Limb (tissue), 2 donors: ENCODE measurements around the gene EHBP1.

Source experiments
- DNase-seq, 2 donors: peaks; one replicate each; pipeline ENCODE4 v3.0.0-alpha.2; 2016; ENCODE audit errors: extremely low spot score in 2 of 2

EHBP1 gene

GRCh38 chr2:63050334-63051041 lies 345.0 kb downstream of the EHBP1 start, which contains the start of gene OTX1:
Gene OTX1, plus strand, starts transcription at chr2:63050830. Its CDS starts 2,161 bp downstream, at chr2:63052991.
- DNase-seq, result peak in 1 of 2 donors; percentile 69

- peak in 1 of 2 donors; percentile 56 for DNase-seq
These were observed 345.7 kb downstream of the EHBP1 start for GRCh38 chr2:63051042-63051794.

DNA sequence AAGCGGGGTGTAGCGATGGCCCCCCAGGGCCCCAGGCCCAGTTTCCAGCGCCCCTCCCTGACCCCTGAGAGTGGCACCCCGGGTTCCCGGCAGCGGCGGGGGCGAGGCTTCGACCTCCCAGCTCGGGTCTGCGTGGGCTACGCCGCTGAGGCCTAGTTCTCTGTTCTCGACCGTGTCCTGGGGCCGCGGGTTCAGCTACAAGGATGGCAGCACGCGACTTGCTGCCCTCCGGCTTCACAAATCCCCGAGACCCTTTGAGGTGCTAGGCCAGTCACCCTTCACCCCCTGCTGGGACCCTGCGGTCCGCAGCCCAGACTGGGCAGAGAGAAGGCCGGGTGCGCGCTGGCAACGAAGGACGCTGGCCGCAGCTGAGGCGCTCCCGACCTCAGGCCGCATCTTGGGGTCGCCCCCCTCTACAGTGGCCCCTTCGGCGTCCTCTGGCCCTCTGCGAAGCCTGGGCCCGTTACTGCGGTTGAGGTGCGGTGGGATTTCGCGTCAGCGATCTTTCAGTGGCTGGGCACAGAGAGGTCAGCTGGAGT lies 346.4 kb downstream of the EHBP1 start:
- DNase-seq, result peak in 1 of 2 donors; percentile 42

- DNase-seq, result no peak
These were observed 347.0 kb downstream of the EHBP1 start for GRCh38 chr2:63052411-63053080.

DNA sequence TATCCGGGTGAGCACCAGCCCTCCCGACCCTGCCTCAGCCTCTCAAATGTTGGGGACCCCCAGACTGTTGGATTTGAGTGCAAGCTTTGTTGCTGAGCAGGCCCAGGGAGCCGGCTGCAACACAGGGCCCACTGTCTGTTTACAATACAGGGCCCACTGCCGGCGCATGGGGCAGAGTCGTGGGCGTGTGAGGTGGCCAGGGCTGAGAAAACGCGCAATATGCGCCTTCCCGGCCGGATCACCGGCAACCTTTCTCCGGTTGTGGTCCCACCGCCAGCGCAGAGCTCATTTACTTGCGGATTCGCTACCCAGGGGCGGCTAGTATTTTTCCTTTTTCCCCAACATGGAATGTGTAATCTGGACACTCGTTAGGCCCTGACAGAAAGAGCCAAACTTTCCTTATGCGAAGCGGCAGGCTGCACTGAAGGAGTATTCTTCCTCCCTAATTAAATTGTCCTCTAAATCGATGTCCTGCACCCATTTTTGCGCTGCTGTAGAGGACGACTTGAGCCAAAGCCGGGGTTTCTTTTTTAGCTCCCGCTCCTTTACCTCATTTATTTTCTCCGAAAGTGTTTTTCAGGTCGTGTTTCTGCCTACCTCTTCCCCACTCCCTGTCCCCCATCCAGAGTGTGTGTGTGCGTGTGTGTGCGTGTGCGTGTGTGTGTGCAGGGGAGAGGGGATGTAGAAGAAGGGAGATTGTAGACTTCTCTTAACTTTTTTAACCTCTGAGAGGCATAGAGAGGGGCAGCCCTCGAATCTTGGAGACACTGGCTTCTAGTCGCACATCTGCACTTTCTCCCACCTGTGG lies 347.8 kb downstream of the EHBP1 start:
- no peak for DNase-seq

GRCh38 chr2:63053889-63054602 lies 348.5 kb downstream of the EHBP1 start:
- DNase-seq, result peak in 1 of 2 donors; percentile 55

DNA sequence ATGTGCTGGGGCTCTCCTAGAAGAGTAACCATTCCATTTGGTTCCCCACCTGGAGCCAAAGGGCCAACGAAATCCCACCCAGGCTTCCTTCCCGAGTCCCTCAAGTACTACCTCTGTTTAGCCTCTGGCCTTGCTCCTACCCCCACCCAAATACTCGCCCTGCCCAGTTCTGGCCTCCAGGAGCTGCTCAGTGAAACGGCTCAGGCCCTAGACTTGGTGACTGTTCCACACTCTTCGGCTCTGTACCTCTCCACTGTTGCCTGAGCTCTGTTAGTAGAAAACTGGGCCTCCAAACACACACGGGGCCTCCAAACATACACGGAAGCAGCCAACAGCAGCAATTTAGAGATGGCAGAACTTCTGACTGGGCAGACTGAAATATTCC lies 349.3 kb downstream of the EHBP1 start:
- DNase-seq, result peak in 1 of 2 donors; percentile 43

- peak in 1 of 2 donors; percentile 57 for DNase-seq
These were observed 350.0 kb downstream of the EHBP1 start for GRCh38 chr2:63055226-63056106.

DNA sequence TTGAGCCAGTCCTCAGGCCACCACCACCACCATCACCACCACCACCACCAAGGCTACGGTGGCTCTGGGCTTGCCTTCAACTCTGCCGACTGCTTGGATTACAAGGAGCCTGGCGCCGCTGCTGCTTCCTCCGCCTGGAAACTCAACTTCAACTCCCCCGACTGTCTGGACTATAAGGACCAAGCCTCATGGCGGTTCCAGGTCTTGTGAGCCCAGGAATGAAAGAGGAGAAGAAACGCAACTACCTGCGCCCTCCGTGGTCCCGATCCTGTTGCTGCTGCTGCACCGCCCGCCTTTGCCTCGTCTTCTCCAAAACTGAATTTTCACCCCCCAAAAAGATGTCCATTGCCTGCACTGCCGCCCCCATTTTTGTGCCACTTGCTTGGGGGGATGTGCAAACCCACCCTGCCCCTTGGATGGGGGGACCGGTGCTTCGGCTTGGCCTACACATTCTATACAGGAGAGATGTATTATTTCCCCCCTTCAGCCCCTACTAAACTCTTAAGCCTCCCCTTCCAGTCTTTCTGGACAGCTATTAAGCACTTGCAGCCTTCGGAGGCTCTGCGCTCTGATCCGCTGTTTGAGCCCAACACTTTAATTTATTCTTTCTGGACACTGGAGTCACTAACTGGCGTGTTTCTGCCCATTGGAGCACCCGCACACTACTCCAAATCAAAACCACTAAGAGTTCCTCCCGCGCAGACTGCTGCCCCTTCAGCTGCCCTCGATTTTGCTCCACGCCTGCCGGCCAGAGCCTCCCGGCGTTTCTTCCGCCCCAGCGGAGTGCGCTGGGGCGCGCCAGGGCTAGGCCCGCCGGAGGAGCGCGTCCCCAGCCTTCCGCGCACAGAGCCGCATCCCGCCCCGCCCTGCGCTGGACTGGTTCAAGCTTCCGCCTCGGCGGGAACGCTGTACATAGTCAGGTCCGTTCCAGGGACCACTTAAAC lies 350.9 kb downstream of the EHBP1 start:
- peak in 1 of 2 donors; percentile 60 for DNase-seq

DNA sequence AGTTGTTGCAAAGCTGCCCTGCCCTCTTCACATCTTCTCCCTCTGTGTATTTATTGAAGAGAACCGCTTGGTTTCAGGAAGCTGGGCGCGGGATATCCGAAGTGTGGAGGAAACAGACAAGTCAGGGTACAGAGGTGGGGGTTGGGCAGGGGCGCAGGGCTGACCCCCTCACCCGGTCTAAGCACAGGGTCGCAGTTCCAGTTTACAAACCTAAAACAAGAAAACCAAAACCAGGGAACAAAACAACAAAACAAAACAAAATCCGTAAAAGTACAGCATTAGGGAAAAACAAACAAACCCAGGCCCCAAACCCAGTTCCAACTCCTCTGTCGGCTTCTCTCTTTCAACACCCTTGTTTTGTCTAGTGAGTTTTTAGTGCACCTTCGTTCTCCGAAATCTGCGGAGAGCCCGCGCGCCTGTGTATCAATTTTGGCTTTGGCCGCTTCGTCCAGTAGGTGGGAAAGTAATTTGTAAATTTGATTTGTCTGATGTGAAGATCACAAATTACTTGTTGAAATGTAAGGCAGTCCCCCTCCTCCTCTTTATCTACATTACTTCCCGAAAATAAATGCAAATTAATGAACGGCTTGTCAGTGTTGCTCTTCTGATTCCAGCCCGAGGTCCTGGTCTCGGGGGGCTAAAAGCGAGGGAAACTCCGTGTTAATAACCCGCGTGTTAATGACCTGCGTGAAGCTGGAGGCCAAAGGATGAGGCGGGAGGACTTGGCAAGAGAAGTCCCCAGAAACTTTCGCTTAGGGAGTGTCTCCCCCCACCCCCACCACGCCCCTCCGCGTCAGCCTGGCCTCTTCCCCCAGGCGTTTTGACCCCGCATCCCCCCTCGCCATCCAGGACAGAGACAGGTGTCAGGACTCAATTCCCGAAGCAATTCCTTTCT lies 352.0 kb downstream of the EHBP1 start:
- peak in 1 of 2 donors; percentile 51 for DNase-seq

DNA sequence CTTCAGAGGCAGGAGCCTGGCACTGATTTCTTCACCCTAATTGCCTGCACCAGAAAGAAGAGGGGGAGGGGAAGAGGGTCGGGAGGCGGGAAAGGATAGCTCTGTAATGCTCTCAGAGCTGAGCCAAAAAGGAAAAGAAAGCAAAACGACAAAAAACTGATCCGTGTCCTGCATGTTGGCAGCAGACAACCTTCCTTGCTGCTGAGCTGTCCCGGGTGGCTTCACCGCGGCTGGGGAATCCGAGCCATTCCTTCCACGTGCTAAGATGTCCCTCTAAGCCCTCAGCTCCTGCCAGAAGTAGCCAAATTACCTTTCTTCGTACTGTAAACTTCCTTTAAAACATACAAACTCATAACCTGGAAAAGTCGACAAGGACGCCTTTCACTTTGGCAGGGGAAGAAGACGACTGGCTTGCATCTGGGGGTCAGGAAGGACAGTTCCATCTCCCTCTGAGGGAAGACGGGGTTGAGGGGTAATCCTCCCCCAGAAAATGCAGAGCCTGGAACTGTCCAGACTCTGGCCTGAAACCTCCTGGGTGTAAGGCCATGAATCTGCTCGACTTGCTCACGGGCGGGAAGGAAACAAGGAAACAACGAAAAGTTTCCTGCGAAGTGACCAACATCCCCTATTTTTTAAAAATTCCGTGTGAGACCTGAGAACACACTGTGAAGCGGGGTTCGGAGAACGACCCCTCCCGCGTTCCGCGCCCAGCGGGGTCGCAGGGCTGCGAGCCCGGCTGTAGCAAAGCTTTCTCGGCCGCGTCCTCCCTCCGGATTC lies 352.8 kb downstream of the EHBP1 start:
- DNase-seq, result peak in 1 of 2 donors; percentile 71

DNA sequence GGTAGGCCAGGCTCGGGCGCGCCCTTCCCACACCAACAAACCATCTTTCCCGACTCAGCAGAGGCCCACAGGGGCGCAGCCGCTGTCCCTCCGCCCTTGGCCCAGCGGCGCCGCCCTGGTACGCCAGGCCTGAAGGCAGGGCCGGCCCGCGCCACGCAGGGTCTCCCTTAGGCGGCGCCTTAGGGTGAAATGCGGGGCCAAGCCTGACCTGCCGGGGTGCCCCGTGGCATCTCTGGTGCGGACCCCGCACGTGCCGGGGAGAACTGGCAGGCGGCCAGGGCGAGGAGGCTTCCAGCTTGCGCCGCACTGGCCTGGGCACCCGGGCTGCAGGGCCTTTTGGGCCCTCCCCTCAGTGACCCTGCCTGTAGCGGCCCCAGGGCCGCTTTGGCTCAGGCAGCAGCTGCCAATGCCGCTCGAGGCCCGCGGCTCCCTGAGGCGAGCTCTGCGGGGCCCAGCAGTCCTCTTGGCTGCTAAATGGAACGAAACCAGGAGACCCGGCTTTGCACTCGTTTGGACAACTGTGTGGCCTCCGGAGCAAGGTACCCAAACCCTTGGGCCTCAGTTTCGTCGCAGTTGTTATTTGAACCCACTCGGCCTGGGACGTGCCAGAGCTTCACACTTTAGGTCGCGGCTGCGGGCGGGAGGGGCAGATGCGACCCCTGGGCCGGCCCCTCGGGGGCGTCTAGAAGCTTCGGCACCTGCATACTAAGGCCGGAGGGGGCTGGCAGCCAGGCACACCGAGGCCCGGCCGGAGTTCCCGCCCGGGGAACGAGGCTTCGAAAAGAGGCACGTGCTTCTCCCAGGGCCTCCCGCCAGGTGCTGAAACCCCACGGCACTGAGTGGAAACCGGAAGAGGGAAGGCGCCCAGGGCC lies 353.6 kb downstream of the EHBP1 start:
- DNase-seq, result peak in 1 of 2 donors; percentile 71

- no peak for DNase-seq
These were observed 354.4 kb downstream of the EHBP1 start for GRCh38 chr2:63059793-63060471.

DNA sequence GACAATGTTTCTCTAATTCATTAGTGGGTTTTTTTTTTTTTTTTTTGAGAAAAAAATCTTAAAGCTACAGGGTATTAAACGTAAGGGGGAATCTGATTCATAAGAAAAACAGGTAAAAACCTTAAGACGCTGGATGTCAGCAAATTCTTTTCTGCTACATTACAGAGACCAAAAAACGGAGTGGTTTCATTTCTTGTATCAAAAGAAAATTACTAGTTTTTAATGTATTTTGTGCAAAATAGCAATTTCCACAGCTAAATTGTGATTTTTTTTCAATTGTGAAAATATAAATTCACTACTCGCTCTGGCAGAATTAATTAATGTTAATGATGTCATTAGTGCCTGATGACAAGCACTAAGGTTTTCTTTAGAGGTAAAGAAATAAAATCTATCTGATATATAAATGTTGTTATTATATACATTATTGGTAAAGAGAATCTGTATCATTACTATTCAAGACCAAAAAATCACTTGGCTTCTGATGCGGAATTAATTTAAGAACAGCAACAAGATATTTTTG lies 355.0 kb downstream of the EHBP1 start:
- DNase-seq, result no peak

DNA sequence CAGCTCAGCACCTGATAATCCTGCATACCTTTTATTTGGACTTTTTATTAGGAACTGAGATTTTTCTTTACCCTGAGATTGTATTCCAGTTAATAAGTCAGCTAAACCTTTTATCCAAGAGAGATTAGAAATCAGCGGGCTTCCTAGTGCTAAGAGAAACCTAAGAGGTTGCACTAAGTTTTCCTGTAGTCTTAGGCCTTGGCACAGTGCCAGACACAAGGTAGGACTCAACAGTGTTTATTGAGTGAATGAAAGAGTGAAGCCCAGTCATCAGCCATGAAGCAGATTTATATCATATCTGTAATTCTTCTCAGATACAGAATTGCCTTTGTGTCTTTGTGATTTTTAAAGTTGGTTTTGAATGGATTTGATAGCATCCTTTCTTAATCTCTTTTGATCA lies 358.7 kb downstream of the EHBP1 start:
- no peak for DNase-seq
